Measurements from ENCODE around the gene OGFOD3. TPM values are rescaled to one million over a fixed set of nuclear protein-coding genes. Genes with fewer than 3 reads are reported as not detected.
"Not testable (repeated sequence)": the region's sequence is repeated elsewhere in the genome, so short reads cannot be mapped to it uniquely, and the experiment has no call there.

Gene OGFOD3
- total RNA-seq, 1 donor from 2014 or later = 18.4 TPM

GRCh38 chr17:82390860-82391435, 27.4 kb downstream of the OGFOD3 start:
- DNase-seq (ENCODE audit: low spot score) = no peak
- no peak for ATAC-seq

- ATAC-seq = no peak
- no peak for DNase-seq (ENCODE audit: low spot score)
Measured at GRCh38 chr17:82390015-82390859, 28.1 kb downstream of the OGFOD3 start.

- ATAC-seq (no peak), DNase-seq (ENCODE audit: low spot score) (no peak)
Measured at GRCh38 chr17:82389379-82389778, 29.0 kb downstream of the OGFOD3 start.

GRCh38 chr17:82388922-82389283, 29.5 kb downstream of the OGFOD3 start:
- ATAC-seq (peak; percentile 41), DNase-seq (ENCODE audit: low spot score) (peak; percentile 71)

- peak; percentile 57 for ATAC-seq
- DNase-seq (ENCODE audit: low spot score) = peak; percentile 78
Measured at GRCh38 chr17:82388223-82388921, 30.0 kb downstream of the OGFOD3 start.

GRCh38 chr17:82387705-82388106, 30.7 kb downstream of the OGFOD3 start:
- no peak for DNase-seq (ENCODE audit: low spot score)
- ATAC-seq = no peak

GRCh38 chr17:82386881-82387704, 31.3 kb downstream of the OGFOD3 start:
- ATAC-seq (no peak), DNase-seq (ENCODE audit: low spot score) (no peak)

- ATAC-seq = no peak
- no peak for DNase-seq (ENCODE audit: low spot score)
Measured at GRCh38 chr17:82386255-82386831, 32.0 kb downstream of the OGFOD3 start.

- DNase-seq (ENCODE audit: low spot score) (no peak), ATAC-seq (no peak)
Measured at GRCh38 chr17:82385559-82386254, 32.7 kb downstream of the OGFOD3 start.

- DNase-seq (ENCODE audit: low spot score) (peak; percentile 90), ATAC-seq (peak; percentile 84)
Measured at GRCh38 chr17:82384730-82385481, 33.5 kb downstream of the OGFOD3 start.

GRCh38 chr17:82384051-82384729, 34.2 kb downstream of the OGFOD3 start:
- ATAC-seq (peak; percentile 19), DNase-seq (ENCODE audit: low spot score) (no peak)

GRCh38 chr17:82383411-82383810, 35.0 kb downstream of the OGFOD3 start:
- ATAC-seq = no peak

GRCh38 chr17:82382933-82383255, 35.5 kb downstream of the OGFOD3 start:
- ATAC-seq (no peak), DNase-seq (ENCODE audit: low spot score) (no peak)

More at GRCh38 chr17:82383411-82383810, 35.0 kb downstream of the OGFOD3 start:
- DNase-seq (ENCODE audit: low spot score) = no peak

- not testable (repeated sequence) for DNase-seq (ENCODE audit: low spot score); ATAC-seq
Measured at GRCh38 chr17:82382220-82382932, 36.0 kb downstream of the OGFOD3 start.

- not testable (repeated sequence) for DNase-seq (ENCODE audit: low spot score); ATAC-seq
Measured at GRCh38 chr17:82381703-82382009, 36.7 kb downstream of the OGFOD3 start.

GRCh38 chr17:82380860-82381702, 37.3 kb downstream of the OGFOD3 start:
- ATAC-seq (no peak), DNase-seq (ENCODE audit: low spot score) (no peak)

- no peak for DNase-seq (ENCODE audit: low spot score)
- no peak for ATAC-seq
Measured at GRCh38 chr17:82378741-82379021, 39.7 kb downstream of the OGFOD3 start.

Measured in left lobe of liver (tissue), 2 donors.